Keratinocyte (primary cell): ENCODE measurements around the gene C6orf47. TPM values are rescaled to one million over a fixed set of nuclear protein-coding genes. Genes with fewer than 3 reads are reported as not detected.

Experiments used
- DNase-seq: peaks from one replicate; pipeline ENCODE4 v3.0.0-alpha.2; 2011; ENCODE audit warnings: low read depth, missing footprints, low spot score
- FAIRE-seq: peaks from 2 replicates; lab custom pipeline; 2011; peaks lifted over from hg19 to GRCh38; lab: Jason Lieb, UNC
- H2AFZ ChIP-seq: 2 replicates; pipeline ENCODE4 v1.6.0; 2012; ENCODE audit warnings: low read length, control low read depth, inconsistent platforms; ENCODE audit not compliant: control insufficient read depth
- H3K27ac ChIP-seq: 2 replicates; pipeline ENCODE4 v1.5.1; 2011; ENCODE audit warnings: low read length; ENCODE audit not compliant: control insufficient read depth, insufficient read depth
- H3K27me3 ChIP-seq: 3 replicates; pipeline ENCODE4 v1.6.0; 2011; ENCODE audit warnings: low read length; ENCODE audit not compliant: control insufficient read depth, insufficient read depth; ENCODE audit errors: extremely low read depth
- H3K36me3 ChIP-seq, 2 experiments: 2 replicates in 1 of 2; 3 replicates in 1 of 2; pipeline ENCODE4 v1.5.1; 2011; ENCODE audit warnings: low read length in 2 of 2, mild to moderate bottlenecking in 1 of 2; ENCODE audit not compliant: control insufficient read depth in 2 of 2, insufficient read depth in 2 of 2; ENCODE audit errors: extremely low read depth in 1 of 2
- H3K4me1 ChIP-seq: 3 replicates; pipeline ENCODE4 v1.5.1; 2011; ENCODE audit warnings: low read length; ENCODE audit not compliant: control insufficient read depth, insufficient read depth; ENCODE audit errors: extremely low read depth
- H3K4me2 ChIP-seq: 3 replicates; pipeline ENCODE4 v1.6.0; 2011; ENCODE audit warnings: low read depth, low read length; ENCODE audit not compliant: control insufficient read depth, insufficient read depth; ENCODE audit errors: extremely low read depth
- H3K4me3 ChIP-seq, 3 experiments: fragments of 200-600 bp in 1 of 3; sonication (generic) in 1 of 3; 2 replicates in 2 of 3; 3 replicates in 1 of 3; pipeline ENCODE4 v1.5.1; 2011 to 2016; ENCODE audit warnings: low read length in 3 of 3, mild to moderate bottlenecking in 3 of 3, control low read depth in 2 of 3, inconsistent platforms in 1 of 3, low read depth in 1 of 3, mixed read lengths in 1 of 3, mixed run types in 1 of 3, moderate library complexity in 1 of 3; ENCODE audit not compliant: control insufficient read depth in 2 of 3, insufficient read depth in 2 of 3; ENCODE audit errors: extremely low read depth in 1 of 3
- H3K79me2 ChIP-seq: 2 replicates; pipeline ENCODE4 v1.6.0; 2012; ENCODE audit warnings: low read length; ENCODE audit not compliant: control insufficient read depth, insufficient read depth
- H3K9ac ChIP-seq: 3 replicates; pipeline ENCODE4 v1.6.0; 2011; ENCODE audit warnings: low read length; ENCODE audit not compliant: control insufficient read depth, insufficient read depth; ENCODE audit errors: extremely low read depth
- H3K9me1 ChIP-seq: 3 replicates; pipeline ENCODE4 v1.6.0; 2011; ENCODE audit warnings: low read length; ENCODE audit not compliant: control insufficient read depth, insufficient read depth; ENCODE audit errors: extremely low read depth
- H3K9me3 ChIP-seq: 2 replicates; pipeline ENCODE4 v1.5.1; 2012; ENCODE audit warnings: low read depth, low read length; ENCODE audit not compliant: control insufficient read depth
- H4K20me1 ChIP-seq: 3 replicates; pipeline ENCODE4 v1.6.0; 2011; ENCODE audit warnings: low read length; ENCODE audit not compliant: control insufficient read depth, insufficient read depth; ENCODE audit errors: extremely low read depth
- CTCF ChIP-seq, 3 experiments: IDR thresholded peaks in 1 of 3; conservative IDR thresholded peaks in 1 of 3; optimal IDR thresholded peaks in 1 of 3; 2 replicates in 2 of 3; 3 replicates in 1 of 3; pipeline versions ENCODE3 to v1.5.1; 2011; ENCODE audit warnings: low read length in 3 of 3, mild to moderate bottlenecking in 3 of 3, moderate library complexity in 2 of 3, control low read depth in 1 of 3, inconsistent platforms in 1 of 3; ENCODE audit not compliant: insufficient read depth in 2 of 3; ENCODE audit errors: extremely low read depth in 1 of 3
- EZH2 ChIP-seq: IDR thresholded peaks from one replicate; pipeline ENCODE4 v1.6.1; 2012; ENCODE audit warnings: inconsistent platforms, mild to moderate bottlenecking, low read length, moderate library complexity
- dilution Hi-C: fragments of 300-500 bp; cut with MboI; formaldehyde crosslinking; loops from one replicate; pipeline ENCODE4 v1.7.0; 2020; ENCODE audit warnings: low sequenced_read_pairs; ENCODE audit not compliant: extremely low pct_ligation_motif_present
- polyA plus RNA-seq, 5 experiments: library from polyadenylated mRNA; depleted of rRNA in 3 of 5; stranded (reverse) in 3 of 5; stranded (forward) in 1 of 5; unstranded in 1 of 5; fragments of >200 nt; gene quantifications; 1 replicate in 1 of 5; 2 replicates in 3 of 5; 3 replicates in 1 of 5; pipeline versions ENCODE4 v1.2.1 to v1.2.3, GENCODE V29; 2011 to 2012; ENCODE audit warnings: missing spikeins in 2 of 5, low read depth in 1 of 5, low replicate concordance in 1 of 5

C6orf47 gene
- polyA plus RNA-seq, 1 donor (not counting 4 experiments of a cell fraction or from before 2014, with no cell fraction given) = 7.9 TPM

DNA sequence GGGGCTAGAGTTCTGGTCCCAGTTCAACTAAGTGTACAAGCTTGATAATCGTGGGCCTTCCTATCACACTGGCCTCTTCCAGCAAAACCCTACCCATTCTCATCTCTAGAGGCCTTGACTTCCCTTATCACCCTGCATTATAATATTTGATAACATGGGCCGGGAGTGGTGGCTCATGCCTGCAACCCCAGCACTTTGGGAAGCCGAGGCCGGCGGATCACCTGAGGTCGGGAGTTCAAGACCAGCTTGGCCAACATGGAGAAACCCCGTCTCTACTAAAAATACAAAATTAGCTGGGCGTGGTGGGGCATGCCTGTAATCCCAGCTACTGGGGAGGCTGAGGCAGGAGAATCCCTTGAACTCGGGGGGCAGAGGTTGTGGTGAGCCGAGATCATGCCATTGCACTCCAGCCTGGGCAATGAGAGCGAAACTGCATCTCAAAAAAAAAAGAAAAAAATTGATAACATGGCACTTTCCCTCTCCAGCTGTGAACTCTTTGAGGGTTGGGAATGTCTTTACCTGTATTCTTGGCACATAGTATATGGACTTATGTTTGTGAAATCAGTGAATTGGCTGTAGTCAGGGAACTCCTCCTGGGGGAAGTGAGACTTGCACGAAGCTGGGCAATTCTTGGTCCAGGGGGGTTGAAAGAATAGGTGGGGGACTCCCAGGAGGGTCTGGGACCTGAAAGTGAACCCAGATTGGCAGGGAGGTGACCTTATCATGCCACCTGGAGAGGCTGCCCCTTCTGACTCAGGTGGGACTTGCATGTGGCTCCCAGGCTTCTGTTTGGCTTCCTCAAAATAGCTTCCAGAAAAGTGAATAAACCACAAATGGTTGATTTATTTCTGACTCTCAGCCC lies 915 bp upstream of the C6orf47 start:
- peak overlapping the region in 1 of 3 experiments; percentile 89 for H3K4me3 ChIP-seq
- dilution Hi-C loops = no loop called here
- FAIRE-seq = no peak

DNA sequence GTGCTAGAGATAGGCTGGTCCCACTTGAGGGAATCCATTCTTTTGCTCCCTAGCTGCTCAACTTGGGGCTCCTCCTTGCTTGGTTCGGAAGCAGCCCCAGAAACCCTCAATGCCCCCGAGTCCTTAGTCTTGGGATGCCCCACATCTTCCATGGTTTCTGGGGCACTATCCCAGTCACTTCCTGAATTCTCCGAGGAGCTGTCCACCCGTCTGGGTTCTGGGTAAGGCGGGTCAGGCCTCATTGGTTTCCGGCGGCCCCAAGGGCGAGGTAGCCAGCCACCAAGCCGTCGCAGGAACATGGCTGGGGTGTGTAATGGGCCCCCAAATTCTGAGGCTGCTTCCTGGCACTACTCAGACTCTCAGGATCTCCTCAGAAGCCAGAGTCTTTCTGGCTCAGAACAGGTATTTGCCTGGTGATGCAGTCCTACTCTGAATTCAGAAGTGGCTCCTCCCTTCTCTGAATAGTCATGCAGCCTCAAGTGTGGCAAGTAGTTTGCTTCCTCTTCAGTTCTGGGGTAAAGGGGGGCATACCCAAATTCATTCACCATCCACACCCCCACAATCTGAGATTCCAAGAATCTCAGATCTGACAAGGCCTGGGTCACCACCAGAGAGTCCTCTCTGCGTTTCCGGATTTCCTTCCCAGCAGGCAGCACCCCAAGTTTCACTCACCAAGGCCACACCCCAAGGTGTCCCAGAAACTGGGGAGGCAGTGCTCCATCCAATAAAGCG lies 763 bp downstream of the C6orf47 start:
- no peak for DNase-seq
- FAIRE-seq = no peak
- Histone ChIP-seq H4K20me1 (no peaks in the 10 kb centered on the region), H3K9me1 (no peaks in the 10 kb centered on the region), H2AFZ (peak overlapping the region; percentile 22), H3K9ac (peak overlapping the region; percentile 75), H3K27ac (peak overlapping the region; percentile 77), H3K9me3 (no peaks in the 10 kb centered on the region), H3K4me2 (peak overlapping the region; percentile 96), H3K27me3 (no peaks in the 10 kb centered on the region), H3K4me1 (peaks cover 42% of the 10 kb centered on the region), H3K4me3 (peak overlapping the region; percentile 46 to 97 (median 89)), H3K36me3 (peaks cover 8 to 10% of the 10 kb centered on the region in 2 experiments), H3K79me2 (peaks cover 31% of the 10 kb centered on the region)
- dilution Hi-C loops = no loop called here
- TF ChIP-seq CTCF (optimal IDR thresholded peaks at IDR 0.05 in 1 of 3, IDR thresholded peaks at IDR 0.05 in 1 of 3, conservative IDR thresholded peaks at IDR 0.05 in 1 of 3; ENCODE audit: extremely low read depth in 1 of 3, insufficient read depth in 2 of 3, low read length in 3 of 3) (no peak), EZH2 (no peak)

More for the DNA sequence above, 915 bp upstream of the C6orf47 start:
- peaks cover 36% of the 10 kb centered on the region for H3K79me2 ChIP-seq
- no peak overlapping the region for H3K9ac ChIP-seq
- H3K36me3 ChIP-seq = peaks cover 8% of the 10 kb centered on the region in 2 experiments
- H4K20me1 ChIP-seq = no peaks in the 10 kb centered on the region
- H3K9me3 ChIP-seq = no peaks in the 10 kb centered on the region
- peak overlapping the region; percentile 77 for H3K27ac ChIP-seq
- no peak for TF ChIP-seq EZH2
- no peak for TF ChIP-seq CTCF (optimal IDR thresholded peaks at IDR 0.05 in 1 of 3, IDR thresholded peaks at IDR 0.05 in 1 of 3, conservative IDR thresholded peaks at IDR 0.05 in 1 of 3; ENCODE audit: extremely low read depth in 1 of 3, insufficient read depth in 2 of 3, low read length in 3 of 3)
- H3K27me3 ChIP-seq = no peaks in the 10 kb centered on the region
- no peak for DNase-seq
- H3K4me2 ChIP-seq = peak overlapping the region; percentile 96
- H2AFZ ChIP-seq = no peak overlapping the region
- peaks cover 42% of the 10 kb centered on the region for H3K4me1 ChIP-seq
- H3K9me1 ChIP-seq = no peaks in the 10 kb centered on the region
